Caco-2 (cell line): ENCODE data around the gene SORBS1. TPM values are rescaled to one million over a fixed set of nuclear protein-coding genes. Genes with fewer than 3 reads are reported as not detected.
A peak's percentile ranks its signal among the peaks of the same experiment; 100 is the strongest.

ENCODE experiments used
- BruUV-seq: library from RNA; stranded (reverse); fragments of 400-500 nt; replicated peaks from 2 replicates; lab custom pipeline; 2021; lab: Mats Ljungman, UMichigan
- CTCF ChIA-PET: fragments of 300-600 bp; sonication (Branson Sonifier 250); formaldehyde crosslinking; loops from one replicate; lab custom pipeline; 2022; ENCODE audit warnings: antibody characterized with exemption; lab: Charles Lee
- POLR2A ChIA-PET: fragments of 300-600 bp; sonication (Branson Sonifier 250); formaldehyde crosslinking; loops from one replicate; lab custom pipeline; 2022; ENCODE audit warnings: antibody characterized with exemption; lab: Charles Lee
- DNase-seq, 2 experiments: peaks; one replicate each; pipeline versions ENCODE4 v3.0.0 to v3.0.0-alpha.2; 2020 to 2022
- H3K27me3 ChIP-seq: replicated peaks from 2 replicates; pipeline ENCODE4 v1.6.0; 2011; ENCODE audit warnings: low read length; ENCODE audit not compliant: control insufficient read depth, insufficient read depth
- H3K36me3 ChIP-seq: 2 replicates; pipeline ENCODE4 v1.5.1; 2011; ENCODE audit warnings: low read length; ENCODE audit not compliant: control insufficient read depth, insufficient read depth
- H3K4me1 ChIP-seq: fragments of 250-450 bp; sonication (Bioruptor Pico); 2 replicates; pipeline ENCODE4 v1.5.1; 2020; ENCODE audit warnings: mild to moderate bottlenecking
- H3K4me3 ChIP-seq: 2 replicates; pipeline ENCODE4 v1.5.1; 2011; ENCODE audit warnings: low read depth, mild to moderate bottlenecking, control low read depth, low read length
- H3K9me3 ChIP-seq: fragments of 250-450 bp; sonication (Bioruptor Pico); 2 replicates; pipeline ENCODE4 v1.5.1; 2020; ENCODE audit warnings: mild to moderate bottlenecking, moderate library complexity
- H3K27ac Mint-ChIP-seq: one replicate; pipeline ENCODE4 v1.8.0; 2022; ENCODE audit warnings: mixed read lengths; ENCODE audit not compliant: unreplicated experiment
- H3K27me3 Mint-ChIP-seq: one replicate; pipeline ENCODE4 v1.8.0; 2022; ENCODE audit warnings: mixed read lengths; ENCODE audit not compliant: insufficient read depth, unreplicated experiment
- H3K36me3 Mint-ChIP-seq: one replicate; pipeline ENCODE4 v1.8.0; 2022; ENCODE audit warnings: mild to moderate bottlenecking, mixed read lengths; ENCODE audit not compliant: insufficient read depth, unreplicated experiment
- H3K4me1 Mint-ChIP-seq: one replicate; pipeline ENCODE4 v1.8.0; 2022; ENCODE audit warnings: low read depth, mixed read lengths; ENCODE audit not compliant: unreplicated experiment
- H3K4me3 Mint-ChIP-seq: one replicate; pipeline ENCODE4 v1.8.0; 2022; ENCODE audit warnings: mild to moderate bottlenecking, moderate library complexity, mixed read lengths; ENCODE audit not compliant: unreplicated experiment
- H3K9me3 Mint-ChIP-seq: one replicate; pipeline ENCODE4 v1.8.0; 2022; ENCODE audit warnings: mixed read lengths; ENCODE audit not compliant: unreplicated experiment
- intact Hi-C: fragments of 100-400 bp; cut with micrococcal nuclease; formaldehyde crosslinking; loops from one replicate; pipeline ENCODE4 v1.10.0; 2022; ENCODE audit not compliant: unreplicated experiment
- total RNA-seq: library from RNA; stranded (reverse); gene quantifications from 2 replicates; pipeline ENCODE4 v1.2.3, GENCODE V29; 2022
- TF ChIP-seq, protein P1 (sequence below), 2 experiments: fragments of 200-600 bp in 1 of 2; IDR thresholded peaks; 1 replicate in 1 of 2; 2 replicates in 1 of 2; pipeline versions ENCODE4 v1.5.1 to v1.8.0; 2011 to 2022; ENCODE audit warnings: antibody characterized with exemption in 1 of 2, control low read depth in 1 of 2, inconsistent platforms in 1 of 2, low read depth in 1 of 2, low read length in 1 of 2, mild to moderate bottlenecking in 1 of 2, moderate library complexity in 1 of 2; ENCODE audit not compliant: insufficient read depth in 1 of 2, severe bottlenecking in 1 of 2, unreplicated experiment in 1 of 2

Gene SORBS1
- total RNA-seq, 1 experiment from 2014 or later = 39.3 TPM

DNA sequence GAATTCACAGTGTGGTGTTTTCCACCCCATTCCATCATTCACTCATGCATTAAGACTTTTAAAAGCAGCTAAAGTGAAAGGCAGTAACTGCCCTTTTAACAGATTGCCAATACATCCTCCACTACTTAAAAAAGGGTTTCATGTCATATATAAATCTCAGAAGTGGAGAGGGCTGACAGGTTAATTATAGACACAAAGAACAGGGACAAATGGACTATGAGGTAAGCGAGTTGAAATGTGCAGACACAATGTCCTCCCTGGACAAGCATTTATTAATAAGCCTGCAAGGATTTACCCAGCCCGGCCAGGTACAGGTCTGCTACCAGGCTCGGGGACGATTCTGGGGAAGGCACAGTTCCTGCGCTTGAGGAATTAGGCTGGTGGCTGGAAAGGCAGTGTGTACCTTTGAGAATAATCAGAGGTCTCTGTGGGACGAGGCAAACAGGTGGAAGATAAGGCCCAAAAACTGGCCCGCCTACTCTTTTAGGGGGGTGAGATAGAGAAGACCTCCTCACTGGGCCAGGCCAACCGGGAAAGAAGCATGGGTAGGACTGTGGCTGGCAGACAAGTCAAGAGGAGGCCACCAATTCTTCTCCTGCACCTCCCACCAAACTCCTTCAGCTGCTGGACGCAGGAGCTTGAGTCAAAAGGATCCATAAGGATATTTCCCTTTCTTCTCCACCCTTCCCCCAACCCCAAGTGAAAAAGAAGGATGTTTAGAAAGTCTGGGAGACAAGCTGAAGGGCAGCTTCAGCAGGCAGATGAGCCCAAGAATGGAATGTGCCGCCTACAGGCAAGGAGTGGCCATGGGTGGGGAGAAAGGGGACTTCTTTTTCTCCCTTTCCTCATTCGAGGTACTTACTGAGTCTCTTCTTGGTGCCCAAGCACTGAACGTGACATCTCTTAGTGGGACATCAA, 271.9 kb downstream of the SORBS1 start:
- TF ChIP-seq, protein P1, sequence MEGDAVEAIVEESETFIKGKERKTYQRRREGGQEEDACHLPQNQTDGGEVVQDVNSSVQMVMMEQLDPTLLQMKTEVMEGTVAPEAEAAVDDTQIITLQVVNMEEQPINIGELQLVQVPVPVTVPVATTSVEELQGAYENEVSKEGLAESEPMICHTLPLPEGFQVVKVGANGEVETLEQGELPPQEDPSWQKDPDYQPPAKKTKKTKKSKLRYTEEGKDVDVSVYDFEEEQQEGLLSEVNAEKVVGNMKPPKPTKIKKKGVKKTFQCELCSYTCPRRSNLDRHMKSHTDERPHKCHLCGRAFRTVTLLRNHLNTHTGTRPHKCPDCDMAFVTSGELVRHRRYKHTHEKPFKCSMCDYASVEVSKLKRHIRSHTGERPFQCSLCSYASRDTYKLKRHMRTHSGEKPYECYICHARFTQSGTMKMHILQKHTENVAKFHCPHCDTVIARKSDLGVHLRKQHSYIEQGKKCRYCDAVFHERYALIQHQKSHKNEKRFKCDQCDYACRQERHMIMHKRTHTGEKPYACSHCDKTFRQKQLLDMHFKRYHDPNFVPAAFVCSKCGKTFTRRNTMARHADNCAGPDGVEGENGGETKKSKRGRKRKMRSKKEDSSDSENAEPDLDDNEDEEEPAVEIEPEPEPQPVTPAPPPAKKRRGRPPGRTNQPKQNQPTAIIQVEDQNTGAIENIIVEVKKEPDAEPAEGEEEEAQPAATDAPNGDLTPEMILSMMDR (IDR thresholded peaks at IDR 0.05; ENCODE audit: insufficient read depth in 1 of 2, low read depth in 1 of 2, low read length in 1 of 2, severe bottlenecking in 1 of 2, unreplicated experiment in 1 of 2) = peak; percentile 21 to 59
- Histone ChIP-seq H3K36me3 (no peaks in the 10 kb centered on the region; the same call in 1 of the 2 replicates), H3K4me3 (peak overlapping the region; percentile 89), H3K9me3 (no peaks in the 10 kb centered on the region), H3K4me1 (peaks cover 57% of the 10 kb centered on the region), H3K27me3 (no peaks in the 10 kb centered on the region)
- intact Hi-C loops = loop anchor here (1.0 to 2.0 kb wide), 4 partner anchors 16 to 74 kb away; no protein-coding TSS in a partner anchor
- H3K4me1 Mint-ChIP-seq = peaks cover 31% of the 10 kb centered on the region
- peaks cover 58% of the 10 kb centered on the region for H3K36me3 Mint-ChIP-seq
- peak overlapping the region; percentile 87 for H3K27ac Mint-ChIP-seq
- BruUV-seq = no TSS peak
- ChIA-PET POLR2A (interaction anchor here (0.6 to 1.4 kb wide), 5 partner anchors 11 to 346 kb away, joined by 3 to 12 read pairs (median 4); no protein-coding TSS in a partner anchor), CTCF (interaction anchor here (0.5 to 2.4 kb wide), 5 partner anchors 13 to 74 kb away, joined by 3 to 8 read pairs (median 6); no protein-coding TSS in a partner anchor)
- peak overlapping the region; percentile 82 for H3K4me3 Mint-ChIP-seq
- peak; percentile 77 to 81 for DNase-seq
- no peaks in the 10 kb centered on the region for H3K27me3 Mint-ChIP-seq
- H3K9me3 Mint-ChIP-seq = no peaks in the 10 kb centered on the region

DNA sequence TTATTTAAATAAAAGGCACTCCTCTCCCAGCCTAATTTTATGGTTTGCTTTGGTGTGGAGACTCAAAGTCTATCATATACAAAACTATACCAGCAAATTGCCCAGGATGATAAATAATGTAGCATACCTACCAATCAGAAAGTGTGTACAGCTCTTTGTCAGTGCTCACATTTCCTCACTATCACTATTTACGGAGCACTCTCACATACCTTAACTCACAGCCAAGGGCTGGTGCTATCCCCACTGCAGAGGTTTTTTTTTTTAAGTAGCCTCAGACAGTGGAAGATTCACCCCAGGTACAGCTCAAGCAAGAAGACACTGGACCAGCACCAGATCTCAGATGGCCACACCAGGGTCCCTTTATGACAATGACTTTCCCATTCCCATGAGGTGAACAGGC, 272.9 kb downstream of the SORBS1 start:
- Mint-ChIP-seq H3K27ac (peak overlapping the region; percentile 55), H3K9me3 (no peaks in the 10 kb centered on the region), H3K4me1 (peaks cover 40% of the 10 kb centered on the region), H3K27me3 (no peaks in the 10 kb centered on the region), H3K36me3 (peaks cover 67% of the 10 kb centered on the region), H3K4me3 (peak overlapping the region; percentile 82)
- TF ChIP-seq, protein P1 (IDR thresholded peaks at IDR 0.05; ENCODE audit: insufficient read depth in 1 of 2, low read depth in 1 of 2, low read length in 1 of 2, severe bottlenecking in 1 of 2, unreplicated experiment in 1 of 2) = no peak
- DNase-seq = no peak
- Histone ChIP-seq H3K27me3 (no peaks in the 10 kb centered on the region), H3K4me1 (peaks cover 63% of the 10 kb centered on the region), H3K36me3 (no peaks in the 10 kb centered on the region; the same call in 1 of the 2 replicates), H3K4me3 (peak overlapping the region; percentile 89; the same call in 1 of the 2 replicates), H3K9me3 (no peaks in the 10 kb centered on the region)
- intact Hi-C loops = loop anchor here (2.0 kb wide), 1 partner anchor 74 kb away; no protein-coding TSS in a partner anchor
- POLR2A ChIA-PET = interaction anchor here (1.4 kb wide), 1 partner anchor 14 kb away, joined by 12 read pairs; no protein-coding TSS in a partner anchor
- no TSS peak for BruUV-seq
- CTCF ChIA-PET = interaction anchor here (1.0 to 2.4 kb wide), 3 partner anchors 23 to 75 kb away, joined by 4 to 8 read pairs (median 4); no protein-coding TSS in a partner anchor

DNA sequence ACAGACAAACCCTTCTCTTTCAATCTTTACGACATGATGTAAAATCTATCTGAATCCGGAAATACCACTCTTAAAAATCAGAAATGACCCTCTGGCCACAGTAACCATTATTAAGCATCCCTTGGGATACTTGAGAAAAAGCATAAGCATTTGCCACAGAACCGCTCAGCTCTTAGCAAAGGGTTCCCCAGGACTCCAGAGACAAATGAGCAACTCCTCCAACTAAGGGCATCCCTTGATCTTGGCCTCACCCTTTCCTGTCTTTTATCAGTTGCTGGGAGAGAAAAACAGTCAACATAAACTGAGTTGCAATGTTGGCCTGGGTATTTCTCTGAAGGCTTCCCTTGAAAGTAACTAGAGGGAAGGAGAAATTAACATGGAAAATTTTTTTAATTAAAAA, 273.9 kb downstream of the SORBS1 start:
- H3K27me3 Mint-ChIP-seq = no peaks in the 10 kb centered on the region
- H3K36me3 Mint-ChIP-seq = peaks cover 74% of the 10 kb centered on the region
- peaks cover 40% of the 10 kb centered on the region for H3K4me1 Mint-ChIP-seq
- BruUV-seq = no TSS peak
- no peaks in the 10 kb centered on the region for H3K9me3 ChIP-seq
- no peaks in the 10 kb centered on the region; the same call in 1 of the 2 replicates for H3K36me3 ChIP-seq
- DNase-seq = no peak
- TF ChIP-seq, protein P1 (IDR thresholded peaks at IDR 0.05; ENCODE audit: insufficient read depth in 1 of 2, low read depth in 1 of 2, low read length in 1 of 2, severe bottlenecking in 1 of 2, unreplicated experiment in 1 of 2) = no peak
- H3K27me3 ChIP-seq = no peaks in the 10 kb centered on the region
- H3K9me3 Mint-ChIP-seq = no peaks in the 10 kb centered on the region
- H3K27ac Mint-ChIP-seq = peak overlapping the region; percentile 3
- ChIA-PET POLR2A (no interaction called here), CTCF (interaction anchor here (0.6 to 1.1 kb wide), 3 partner anchors 40 to 152 kb away, joined by 3 to 4 read pairs (median 3); no protein-coding TSS in a partner anchor)
- peaks cover 73% of the 10 kb centered on the region for H3K4me1 ChIP-seq
- H3K4me3 ChIP-seq = no peak overlapping the region
- intact Hi-C loops = no loop called here
- peak overlapping the region; percentile 82 for H3K4me3 Mint-ChIP-seq
